Upper lobe of left lung (tissue), 4 donors: Measurements from ENCODE around the gene STRBP.

Experiments
- CTCF ChIP-seq, 6 experiments: fragments of 450-650 bp in 4 of 6; fragments of 200-600 bp in 2 of 6; sonication (generic) in 2 of 6; IDR thresholded peaks; one replicate each; pipeline ENCODE4 v1.5.1; 2016 to 2019; ENCODE audit warnings: antibody characterized with exemption in 6 of 6
- POLR2A ChIP-seq, 4 donors: fragments of 450-650 bp; IDR thresholded peaks; one replicate each; pipeline ENCODE4 v1.5.1; 2016 to 2017; ENCODE audit warnings: antibody characterized with exemption in 4 of 4, mild to moderate bottlenecking in 2 of 4

DNA sequence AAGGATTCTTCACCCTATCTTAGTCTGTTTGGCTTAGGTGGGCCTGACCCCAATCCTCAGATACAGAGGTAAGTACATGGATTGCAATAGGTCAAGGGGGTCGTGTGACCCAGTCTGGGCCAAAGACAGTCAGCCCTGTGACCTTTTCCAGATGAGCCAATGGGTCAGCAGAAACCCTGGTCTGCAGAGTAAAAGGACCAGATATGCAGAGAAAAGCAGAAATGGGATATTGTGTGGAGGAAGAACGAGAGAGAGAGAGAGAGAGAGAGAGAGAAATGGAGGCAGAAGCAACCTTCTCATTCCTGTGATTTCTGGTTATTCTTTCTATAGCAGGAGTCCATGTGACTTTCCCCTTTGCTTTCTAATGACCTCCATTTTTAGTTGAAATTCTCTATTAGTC lies 47.2 kb upstream of the STRBP start:
- TF ChIP-seq POLR2A (IDR thresholded peaks at IDR 0.05), result no peak
- no peak for TF ChIP-seq CTCF (IDR thresholded peaks at IDR 0.05)
